HepG2 (cell line): Measurements from ENCODE around the gene RAD17. TPM values are rescaled to one million over a fixed set of nuclear protein-coding genes. Genes with fewer than 3 reads are reported as not detected.
"Not testable (repeated sequence)": the region's sequence is repeated elsewhere in the genome, so short reads cannot be mapped to it uniquely, and the experiment has no call there.

Experiments used
- ATAC-seq: fragments of 200-7000 bp; cut with Tn5 transposase; 3 replicates; pipeline ENCODE4 v1.9.1; 2020; ENCODE audit warnings: mild to moderate bottlenecking, moderate library complexity
- BruUV-seq: library from RNA; stranded (reverse); fragments of 400-500 nt; replicated peaks from 2 replicates; lab custom pipeline; 2021; lab: Mats Ljungman, UMichigan
- CTCF ChIA-PET: fragments of 300-600 bp; formaldehyde crosslinking; extraction: SDS; loops from one replicate; lab custom pipeline; 2021; ENCODE audit warnings: low total read pairs, inconsistent platforms, low intra/inter-chr PET ratio; lab: Yijun Ruan, JAX
- POLR2A ChIA-PET: fragments of 350-600 bp; sonication (Branson Sonifier 250); formaldehyde crosslinking; loops from one replicate; lab custom pipeline; 2020; ENCODE audit warnings: antibody characterized with exemption, inconsistent platforms; lab: Yijun Ruan, JAX
- DNase-seq: peaks from one replicate; pipeline ENCODE4 v3.0.0-alpha.2; 2015; ENCODE audit warnings: low spot score
- FAIRE-seq: peaks from 3 replicates; lab custom pipeline; 2011; peaks lifted over from hg19 to GRCh38; lab: Jason Lieb, UNC
- H2AFZ ChIP-seq: one replicate; pipeline ENCODE4 v1.6.1; 2011; ENCODE audit warnings: low read length, inconsistent platforms
- H3K27ac ChIP-seq: fragments of 300-600 bp; 3 replicates; pipeline ENCODE4 v1.8.0; 2011; ENCODE audit warnings: mixed run types, mild to moderate bottlenecking, mixed read lengths, low read length, inconsistent platforms; ENCODE audit not compliant: insufficient read depth; ENCODE audit errors: extremely low read length
- H3K27me3 ChIP-seq, 2 experiments: fragments of 200-600 bp in 1 of 2; 2 replicates in 1 of 2; 3 replicates in 1 of 2; pipeline versions ENCODE4 v1.6.0 to v1.8.0; 2011; ENCODE audit warnings: low read length in 2 of 2, mild to moderate bottlenecking in 2 of 2, moderate library complexity in 2 of 2, inconsistent platforms in 1 of 2; ENCODE audit not compliant: insufficient read depth in 2 of 2, control insufficient read depth in 1 of 2
- H3K36me3 ChIP-seq, 2 experiments: fragments of 200-600 bp in 1 of 2; replicated peaks in 1 of 2; 2 replicates in 1 of 2; 3 replicates in 1 of 2; pipeline versions ENCODE4 v1.5.1 to v1.8.0; 2011; ENCODE audit warnings: low read length in 2 of 2, inconsistent platforms in 1 of 2; ENCODE audit not compliant: insufficient read depth in 2 of 2, control insufficient read depth in 1 of 2
- H3K4me1 ChIP-seq: 2 replicates; pipeline ENCODE4 v1.5.1; 2012; ENCODE audit warnings: low read length, inconsistent platforms; ENCODE audit not compliant: insufficient read depth
- H3K4me2 ChIP-seq: 2 replicates; pipeline ENCODE4 v1.6.0; 2011; ENCODE audit warnings: low read depth, low read length, inconsistent platforms
- H3K4me3 ChIP-seq, 3 experiments: fragments of 200-600 bp in 1 of 3; sonication (generic), shearing (Covaris generic) in 1 of 3; replicated peaks in 1 of 3; 2 replicates each; pipeline ENCODE4 v1.5.1; 2011 to 2016; ENCODE audit warnings: low read length in 3 of 3, inconsistent platforms in 2 of 3, low read depth in 2 of 3, mild to moderate bottlenecking in 2 of 3, control low read depth in 1 of 3, mixed read lengths in 1 of 3; ENCODE audit not compliant: insufficient read depth in 1 of 3
- H3K79me2 ChIP-seq: one replicate; pipeline ENCODE4 v1.6.1; 2011; ENCODE audit warnings: low read length, inconsistent platforms; ENCODE audit not compliant: insufficient read depth
- H3K9ac ChIP-seq: 2 replicates; pipeline ENCODE4 v1.6.0; 2011; ENCODE audit warnings: mild to moderate bottlenecking, low read depth, low read length, inconsistent platforms; ENCODE audit not compliant: insufficient read depth
- H3K9me3 ChIP-seq: 2 replicates; pipeline ENCODE4 v1.5.1; 2012; ENCODE audit warnings: mild to moderate bottlenecking, low read length
- H4K20me1 ChIP-seq: 2 replicates; pipeline ENCODE4 v1.6.0; 2011; ENCODE audit warnings: inconsistent platforms, mild to moderate bottlenecking, low read length, moderate library complexity; ENCODE audit not compliant: insufficient read depth
- FOSL2 ChIP-seq: sonication (generic); formaldehyde crosslinking; IDR thresholded peaks from 2 replicates; pipeline ENCODE4 v1.4.0; 2020; ENCODE audit warnings: missing genetic modification reagents
- KLF16 ChIP-seq, 2 experiments: sonication (generic) in 1 of 2; formaldehyde crosslinking in 1 of 2; IDR thresholded peaks; 2 replicates each; pipeline versions ENCODE4 v1.6.1 to v1.8.0; 2016 to 2023; ENCODE audit warnings: missing genetic modification reagents in 2 of 2, missing compliant biosample characterization in 1 of 2
- SALL1 ChIP-seq: sonication (generic); formaldehyde crosslinking; IDR thresholded peaks from 2 replicates; pipeline ENCODE4 v1.8.0; 2022; ENCODE audit warnings: mild to moderate bottlenecking, missing genetic modification reagents
- ZBTB3 ChIP-seq: sonication (generic); formaldehyde crosslinking; IDR thresholded peaks from 2 replicates; pipeline ENCODE4 v1.4.0; 2020; ENCODE audit warnings: low read depth, mild to moderate bottlenecking, moderate library complexity, missing genetic modification reagents, borderline replicate concordance
- ZMYM3 ChIP-seq: sonication (generic); formaldehyde crosslinking; IDR thresholded peaks from 2 replicates; pipeline ENCODE4 v1.5.1; 2020; ENCODE audit warnings: mild to moderate bottlenecking, missing genetic modification reagents
- ZNF460 ChIP-seq: sonication (generic); formaldehyde crosslinking; IDR thresholded peaks from 2 replicates; pipeline ENCODE4 v1.5.1; 2020; ENCODE audit warnings: missing genetic modification reagents, mild to moderate bottlenecking, borderline replicate concordance
- ZNF501 ChIP-seq: sonication (generic); formaldehyde crosslinking; IDR thresholded peaks from 2 replicates; pipeline ENCODE4 v1.5.1; 2020; ENCODE audit warnings: mild to moderate bottlenecking, moderate library complexity, missing genetic modification reagents
- WGBS: methylation state at CpG from one replicate; pipeline ENCODE4 v1.1.6; 2017; ENCODE audit warnings: low lambda C conversion rate; 5-methylcytosine and 5-hydroxymethylcytosine counted together
- in situ Hi-C: cut with HindIII; loops from 2 replicates; pipeline ENCODE4 v1.10.0; 2017; ENCODE audit warnings: low pct_unique_long_range_greater_than_20kb; ENCODE audit not compliant: extremely low pct_ligation_motif_present
- intact Hi-C: fragments of 100-400 bp; cut with micrococcal nuclease; formaldehyde crosslinking; loops from one replicate; pipeline ENCODE4 v1.10.0; 2022; ENCODE audit not compliant: unreplicated experiment
- polyA plus RNA-seq, 8 experiments: library from polyadenylated mRNA; depleted of rRNA in 3 of 8; stranded (reverse) in 7 of 8; unstranded in 1 of 8; fragments of >200 nt; fragmentation: Illumina TruSeq in 4 of 8; extraction: Trizol in 4 of 8; gene quantifications; 2 replicates each; pipeline versions ENCODE4 v1.2.1 to v1.2.3, GENCODE V29; 2011 to 2016; ENCODE audit warnings: low read depth in 4 of 8, missing spikeins in 1 of 8, mixed read lengths in 1 of 8; ENCODE audit not compliant: insufficient read depth in 1 of 8
- total RNA-seq, 5 experiments: library from RNA; depleted of rRNA; stranded (reverse); fragments of >200 nt; fragmentation: Illumina TruSeq; extraction: Trizol; gene quantifications; 2 replicates each; pipeline ENCODE4 v1.2.3, GENCODE V29; 2016; ENCODE audit warnings: low read depth in 1 of 5
- TF ChIP-seq, protein P1 (sequence below): sonication (generic); formaldehyde crosslinking; IDR thresholded peaks from 2 replicates; pipeline ENCODE4 v1.4.0; 2020; ENCODE audit warnings: missing genetic modification reagents
- TF ChIP-seq, protein P2 (sequence below): sonication (generic); formaldehyde crosslinking; IDR thresholded peaks from 2 replicates; pipeline ENCODE4 v1.4.0; 2020; ENCODE audit warnings: missing genetic modification reagents, mild to moderate bottlenecking, borderline replicate concordance
- TF ChIP-seq, protein P3 (sequence below): sonication (generic); formaldehyde crosslinking; IDR thresholded peaks from 2 replicates; pipeline ENCODE4 v1.5.0; 2020; ENCODE audit warnings: mild to moderate bottlenecking, missing genetic modification reagents

The RAD17 gene
- total and polyA plus RNA-seq, 2 of the 13 experiments (the other 11 are each of a cell fraction or from before 2014, with no cell fraction given), result 24.0 to 25.9 TPM

DNA sequence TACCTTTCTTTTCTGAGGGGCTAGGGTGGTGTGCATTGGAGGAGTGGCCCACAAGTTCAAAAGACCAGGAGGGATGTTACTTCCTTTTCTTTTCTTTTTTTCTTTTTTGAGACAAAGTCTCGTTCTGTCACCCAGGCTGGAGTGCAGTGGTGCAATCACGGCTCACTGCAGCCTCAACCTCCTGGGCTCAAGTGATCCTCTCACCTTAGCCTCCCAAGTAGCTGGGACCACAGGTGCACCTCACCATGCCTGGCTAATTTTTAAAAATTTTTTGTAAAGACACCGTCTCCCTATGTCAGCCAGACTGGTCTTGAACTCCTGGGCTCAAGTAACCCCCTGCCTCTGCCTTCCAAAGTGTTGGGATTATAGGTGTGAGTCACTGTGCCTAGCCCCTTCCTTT is 83.9 kb downstream of the RAD17 start:
- H3K79me2 ChIP-seq, DNase-seq, H2AFZ ChIP-seq, H3K36me3 ChIP-seq, FAIRE-seq, in situ Hi-C loops, H3K9me3 ChIP-seq, ATAC-seq, BruUV-seq, H4K20me1 ChIP-seq, H3K27me3 ChIP-seq, CTCF ChIA-PET: not testable (repeated sequence)
- Histone ChIP-seq H3K27ac (peak overlapping the region; percentile 91), H3K4me3 (peak overlapping the region in 1 of 3 experiments; percentile 6; a peak in 2 of 6 replicates), H3K4me1 (peaks cover 72% of the 10 kb centered on the region), H3K9ac (peak overlapping the region; percentile 39; the same call in 1 of the 2 replicates), H3K4me2 (peak overlapping the region; percentile 82)
- intact Hi-C loops, result loop anchor here (2.0 kb wide), 1 partner anchor 39 kb away; the partner anchor contains the start of gene MARVELD2
- WGBS, result 43% methylated on average over 3 of the region's 3 CpGs
- 0 out of 4 replicates have a peak, but pooled peaks of 1 of the 2 experiments have one; percentile 29 for TF ChIP-seq KLF16 (CRISPR knock-in tag; IDR thresholded peaks at IDR 0.05)
- 0 out of 2 replicates have a peak, but pooled peaks have one; percentile 12 for TF ChIP-seq SALL1 (CRISPR knock-in tag)
- TF ChIP-seq, protein P1, sequence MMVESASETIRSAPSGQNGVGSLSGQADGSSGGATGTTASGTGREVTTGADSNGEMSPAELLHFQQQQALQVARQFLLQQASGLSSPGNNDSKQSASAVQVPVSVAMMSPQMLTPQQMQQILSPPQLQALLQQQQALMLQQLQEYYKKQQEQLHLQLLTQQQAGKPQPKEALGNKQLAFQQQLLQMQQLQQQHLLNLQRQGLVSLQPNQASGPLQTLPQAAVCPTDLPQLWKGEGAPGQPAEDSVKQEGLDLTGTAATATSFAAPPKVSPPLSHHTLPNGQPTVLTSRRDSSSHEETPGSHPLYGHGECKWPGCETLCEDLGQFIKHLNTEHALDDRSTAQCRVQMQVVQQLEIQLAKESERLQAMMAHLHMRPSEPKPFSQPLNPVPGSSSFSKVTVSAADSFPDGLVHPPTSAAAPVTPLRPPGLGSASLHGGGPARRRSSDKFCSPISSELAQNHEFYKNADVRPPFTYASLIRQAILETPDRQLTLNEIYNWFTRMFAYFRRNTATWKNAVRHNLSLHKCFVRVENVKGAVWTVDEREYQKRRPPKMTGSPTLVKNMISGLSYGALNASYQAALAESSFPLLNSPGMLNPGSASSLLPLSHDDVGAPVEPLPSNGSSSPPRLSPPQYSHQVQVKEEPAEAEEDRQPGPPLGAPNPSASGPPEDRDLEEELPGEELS (CRISPR knock-in tag), result peak; percentile 11; the same call in 1 of the 2 replicates
- TF ChIP-seq ZBTB3 (CRISPR knock-in tag), result peak; percentile 40; the same call in 1 of the 2 replicates
- peak; percentile 53; the same call in 1 of the 2 replicates for TF ChIP-seq ZMYM3 (CRISPR knock-in tag)
- TF ChIP-seq, protein P2, sequence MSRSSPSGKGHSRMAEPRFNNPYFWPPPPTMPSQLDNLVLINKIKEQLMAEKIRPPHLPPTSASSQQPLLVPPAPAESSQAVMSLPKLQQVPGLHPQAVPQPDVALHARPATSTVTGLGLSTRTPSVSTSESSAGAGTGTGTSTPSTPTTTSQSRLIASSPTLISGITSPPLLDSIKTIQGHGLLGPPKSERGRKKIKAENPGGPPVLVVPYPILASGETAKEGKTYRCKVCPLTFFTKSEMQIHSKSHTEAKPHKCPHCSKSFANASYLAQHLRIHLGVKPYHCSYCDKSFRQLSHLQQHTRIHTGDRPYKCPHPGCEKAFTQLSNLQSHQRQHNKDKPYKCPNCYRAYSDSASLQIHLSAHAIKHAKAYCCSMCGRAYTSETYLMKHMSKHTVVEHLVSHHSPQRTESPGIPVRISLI, result peak; percentile 27; the same call in 1 of the 2 replicates
- TF ChIP-seq FOSL2 (CRISPR knock-in tag), result peak; percentile 39; the same call in 1 of the 2 replicates
- 0 out of 2 replicates have a peak, but pooled peaks have one; percentile 28 for TF ChIP-seq ZNF501 (CRISPR knock-in tag)
- TF ChIP-seq, protein P3, sequence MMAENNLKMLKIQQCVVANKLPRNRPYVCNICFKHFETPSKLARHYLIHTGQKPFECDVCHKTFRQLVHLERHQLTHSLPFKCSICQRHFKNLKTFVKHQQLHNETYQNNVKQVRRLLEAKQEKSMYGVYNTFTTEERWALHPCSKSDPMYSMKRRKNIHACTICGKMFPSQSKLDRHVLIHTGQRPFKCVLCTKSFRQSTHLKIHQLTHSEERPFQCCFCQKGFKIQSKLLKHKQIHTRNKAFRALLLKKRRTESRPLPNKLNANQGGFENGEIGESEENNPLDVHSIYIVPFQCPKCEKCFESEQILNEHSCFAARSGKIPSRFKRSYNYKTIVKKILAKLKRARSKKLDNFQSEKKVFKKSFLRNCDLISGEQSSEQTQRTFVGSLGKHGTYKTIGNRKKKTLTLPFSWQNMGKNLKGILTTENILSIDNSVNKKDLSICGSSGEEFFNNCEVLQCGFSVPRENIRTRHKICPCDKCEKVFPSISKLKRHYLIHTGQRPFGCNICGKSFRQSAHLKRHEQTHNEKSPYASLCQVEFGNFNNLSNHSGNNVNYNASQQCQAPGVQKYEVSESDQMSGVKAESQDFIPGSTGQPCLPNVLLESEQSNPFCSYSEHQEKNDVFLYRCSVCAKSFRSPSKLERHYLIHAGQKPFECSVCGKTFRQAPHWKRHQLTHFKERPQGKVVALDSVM (CRISPR knock-in tag), result peak; percentile 93
- peak; percentile 19; the same call in 1 of the 2 replicates for TF ChIP-seq ZNF460
- POLR2A ChIA-PET, result interaction anchor here (0.7 to 3.9 kb wide), 6 partner anchors 10 to 121 kb away, joined by 3 to 31 read pairs (median 10); partner anchors contain the start of genes CCDC125 and OCLN
